Activated CD4-positive, alpha-beta memory T cell treated with anti-CD3 and anti-CD28 coated beads for 36 hours (primary cell): ENCODE data around the gene ZNF273. TPM values are rescaled to one million over a fixed set of nuclear protein-coding genes. Genes with fewer than 3 reads are reported as not detected.

Experiments
- CTCF ChIA-PET: fragments of 350-600 bp; sonication (Branson Sonifier 250); formaldehyde crosslinking; loops from one replicate; lab custom pipeline; 2021; ENCODE audit warnings: antibody characterized with exemption, inconsistent platforms; lab: Charles Lee
- POLR2A ChIA-PET: fragments of 350-600 bp; sonication (Branson Sonifier 250); formaldehyde crosslinking; loops from one replicate; lab custom pipeline; 2021; ENCODE audit warnings: antibody characterized with exemption; lab: Charles Lee
- DNase-seq: peaks from one replicate; pipeline ENCODE4 v3.0.0-alpha.2; 2020
- H3K27ac Mint-ChIP-seq: one replicate; pipeline ENCODE4 v1.8.0; 2021; ENCODE audit warnings: mixed read lengths
- H3K27me3 Mint-ChIP-seq: one replicate; pipeline ENCODE4 v1.8.0; 2021; ENCODE audit warnings: mixed read lengths
- H3K36me3 Mint-ChIP-seq: one replicate; pipeline ENCODE4 v1.8.0; 2021; ENCODE audit warnings: mixed read lengths
- H3K4me1 Mint-ChIP-seq: one replicate; pipeline ENCODE4 v1.8.0; 2021; ENCODE audit warnings: low read depth, mixed read lengths
- H3K4me3 Mint-ChIP-seq: one replicate; pipeline ENCODE4 v1.8.0; 2021; ENCODE audit warnings: mild to moderate bottlenecking, mixed read lengths
- H3K9me3 Mint-ChIP-seq: one replicate; pipeline ENCODE4 v1.8.0; 2021; ENCODE audit warnings: mixed read lengths
- intact Hi-C: fragments of 100-400 bp; cut with micrococcal nuclease; formaldehyde crosslinking; loops from one replicate; pipeline ENCODE4 v1.15.1; 2023
- total RNA-seq, 2 experiments: library from RNA; stranded (reverse); gene quantifications; one replicate each; pipeline ENCODE4 v1.2.3, GENCODE V29; 2021

The ZNF273 gene
- total RNA-seq, 2 experiments from 2014 or later: 9.6 to 10.9 TPM

DNA sequence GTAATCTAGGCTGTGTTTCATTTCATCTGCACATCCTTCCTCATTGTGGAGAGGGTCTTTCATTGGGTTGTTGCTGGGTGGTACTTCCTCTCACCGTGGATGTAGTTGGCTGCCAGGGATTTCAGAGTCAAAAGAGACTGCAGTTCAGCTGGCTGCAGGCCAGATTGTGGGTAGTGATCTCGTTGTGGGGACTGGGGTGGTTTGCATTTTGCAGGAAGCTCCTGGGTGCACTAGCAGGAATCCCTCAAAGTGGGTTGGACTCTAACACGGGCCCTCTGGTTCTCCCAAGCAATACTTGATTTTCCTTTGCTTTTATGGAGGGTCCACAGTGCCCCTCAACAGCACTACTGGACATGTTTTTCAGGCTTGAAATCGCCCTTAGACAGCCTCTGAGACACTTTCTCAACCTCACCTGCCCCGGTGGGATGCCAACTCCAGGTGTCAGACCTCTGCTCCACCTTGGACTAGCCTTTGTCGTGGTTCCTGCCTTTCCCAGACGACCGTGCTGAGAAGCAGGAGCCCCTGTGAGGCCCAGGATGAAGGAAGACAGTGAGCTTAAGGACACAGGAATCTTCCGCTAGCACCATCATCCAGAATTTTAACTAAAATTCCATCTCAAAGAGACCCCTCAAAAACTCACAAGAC, 23.9 kb upstream of the ZNF273 start:
- Mint-ChIP-seq H3K9me3 (no peaks in the 10 kb centered on the region), H3K4me1 (peaks cover 16% of the 10 kb centered on the region), H3K4me3 (no peak overlapping the region), H3K36me3 (no peaks in the 10 kb centered on the region), H3K27ac (no peak overlapping the region), H3K27me3 (peaks cover 37% of the 10 kb centered on the region)
- POLR2A ChIA-PET: no interaction called here
- DNase-seq: no peak
- intact Hi-C loops: no loop called here
- CTCF ChIA-PET: no interaction called here

DNA sequence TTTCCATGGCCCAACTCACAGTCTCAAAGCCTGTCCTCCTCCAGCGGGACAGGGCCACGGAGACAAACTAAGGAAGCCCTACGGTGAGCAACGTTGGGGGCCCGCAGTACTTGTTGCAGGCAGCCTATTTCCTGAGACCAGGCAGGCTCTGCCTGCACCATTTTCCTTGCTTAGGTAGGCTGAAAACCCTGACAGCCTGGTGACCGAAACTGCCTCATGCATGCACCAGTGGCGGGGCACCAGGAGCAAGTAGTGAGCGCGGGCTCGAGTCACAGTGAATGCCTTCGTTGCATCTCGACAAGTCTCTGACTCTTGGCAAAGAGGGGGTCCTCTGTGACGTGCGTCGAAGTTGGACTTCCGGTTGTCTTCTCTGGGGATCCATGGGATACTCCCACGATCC, 23.3 kb upstream of the ZNF273 start:
- DNase-seq: no peak
- H3K4me3 Mint-ChIP-seq: no peak overlapping the region
- H3K4me1 Mint-ChIP-seq: peaks cover 16% of the 10 kb centered on the region
- no peaks in the 10 kb centered on the region for H3K9me3 Mint-ChIP-seq
- intact Hi-C loops: loop anchor here (10.0 kb wide), 1 partner anchor 245 kb away; no protein-coding TSS in a partner anchor
- H3K36me3 Mint-ChIP-seq: no peaks in the 10 kb centered on the region
- CTCF ChIA-PET: no interaction called here
- H3K27ac Mint-ChIP-seq: no peak overlapping the region
- POLR2A ChIA-PET: no interaction called here
- H3K27me3 Mint-ChIP-seq: peaks cover 42% of the 10 kb centered on the region

DNA sequence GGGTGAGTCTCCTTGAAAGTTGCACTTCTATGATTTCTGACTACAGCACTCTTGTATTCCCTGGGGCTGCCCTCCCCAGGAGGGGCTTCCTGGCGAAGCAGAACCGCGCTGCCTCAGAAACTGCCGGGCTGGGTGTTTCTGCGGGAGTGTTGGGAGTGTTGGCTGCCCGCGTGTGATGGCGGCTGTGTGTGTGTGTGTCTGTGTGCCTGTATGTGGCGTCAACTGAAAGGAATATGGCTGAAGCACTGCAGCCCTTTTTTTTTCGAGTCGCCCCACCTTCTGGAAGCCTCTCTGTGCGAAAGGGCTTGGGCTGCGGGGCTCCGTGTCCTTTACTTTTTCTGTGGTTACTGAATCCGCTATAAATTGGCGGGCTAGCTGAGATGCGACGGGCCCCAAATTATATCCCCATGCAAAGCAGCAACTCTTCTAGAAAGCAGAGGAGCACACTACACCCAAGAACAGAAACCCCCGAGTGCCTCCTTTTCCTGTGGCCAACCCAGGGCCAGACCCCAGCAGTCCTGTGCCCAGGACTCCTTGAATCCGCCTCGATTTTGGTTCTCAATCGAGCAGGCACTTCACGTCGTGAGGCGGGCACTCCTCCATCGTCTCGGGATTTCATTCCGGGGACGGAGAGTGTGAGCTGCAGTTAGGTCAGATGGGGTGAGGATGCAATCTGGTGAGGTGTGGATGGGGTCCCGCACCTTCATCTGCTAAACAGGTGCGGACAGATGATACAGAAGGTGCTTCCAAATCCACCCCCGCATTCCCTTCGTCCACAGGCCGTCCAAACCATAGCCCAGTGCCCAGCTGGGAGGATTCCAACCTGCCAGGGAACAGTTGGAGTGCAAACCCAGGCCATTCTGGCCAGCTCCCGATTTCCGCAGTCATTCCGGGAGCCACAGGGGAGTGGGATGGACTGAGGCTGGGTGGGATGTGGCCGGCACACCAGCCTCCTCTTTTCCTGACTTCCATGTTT, 22.5 kb upstream of the ZNF273 start:
- CTCF ChIA-PET: no interaction called here
- no peak overlapping the region for H3K27ac Mint-ChIP-seq

DNA sequence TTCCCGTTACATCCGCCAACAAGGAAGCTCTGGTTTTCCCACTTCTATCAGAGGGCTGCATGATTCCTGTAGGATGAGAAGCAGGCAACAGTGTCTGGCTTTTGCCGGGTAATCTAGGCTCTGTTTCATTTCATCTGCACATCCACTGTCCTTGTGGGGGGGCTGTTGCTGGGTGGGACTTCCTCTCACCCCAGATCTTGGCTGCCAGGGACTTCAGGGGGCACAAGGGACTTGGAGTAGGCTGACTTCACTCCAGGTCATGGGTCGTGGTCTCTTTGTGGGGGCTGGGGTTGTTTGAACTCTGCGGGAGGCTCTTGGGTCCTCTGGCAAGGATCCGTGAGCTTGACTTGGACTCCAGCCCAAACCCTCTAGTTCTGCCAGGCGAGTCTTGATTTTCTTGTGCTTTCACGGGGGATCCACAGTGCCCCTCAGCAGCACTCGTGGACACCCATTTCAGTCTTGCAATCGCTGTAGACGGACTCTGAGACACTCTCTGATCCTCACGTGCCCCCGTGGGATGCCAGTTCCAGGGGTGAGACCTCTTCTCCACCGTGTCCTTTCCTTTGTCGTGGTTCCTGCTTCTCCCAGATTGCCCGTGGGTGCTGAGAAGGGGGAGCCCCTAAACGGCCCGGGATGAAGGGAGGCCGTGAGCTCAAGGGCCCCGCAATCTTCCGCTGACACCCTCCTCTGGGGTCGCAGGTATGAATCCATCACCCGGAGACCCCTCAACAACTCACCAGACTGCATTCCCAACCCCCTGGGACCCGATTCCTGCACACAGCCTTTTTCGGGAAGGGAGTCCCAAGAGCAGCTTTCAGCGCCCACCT, 21.4 kb upstream of the ZNF273 start:
- Mint-ChIP-seq H3K4me1 (peaks cover 16% of the 10 kb centered on the region), H3K27ac (no peak overlapping the region), H3K4me3 (no peak overlapping the region), H3K27me3 (peaks cover 52% of the 10 kb centered on the region), H3K9me3 (no peaks in the 10 kb centered on the region), H3K36me3 (no peaks in the 10 kb centered on the region)
- DNase-seq: no peak
- POLR2A ChIA-PET: no interaction called here
- CTCF ChIA-PET: no interaction called here
- intact Hi-C loops: loop anchor here (10.0 kb wide), 1 partner anchor 247 kb away; no protein-coding TSS in a partner anchor

More for the DNA sequence above, 22.5 kb upstream of the ZNF273 start:
- no peak for DNase-seq
- Mint-ChIP-seq H3K4me3 (no peak overlapping the region), H3K27me3 (peaks cover 48% of the 10 kb centered on the region), H3K9me3 (no peaks in the 10 kb centered on the region), H3K4me1 (peaks cover 16% of the 10 kb centered on the region), H3K36me3 (no peaks in the 10 kb centered on the region)
- POLR2A ChIA-PET: no interaction called here
- intact Hi-C loops: loop anchor here (10.0 kb wide), 1 partner anchor 246 kb away; no protein-coding TSS in a partner anchor

DNA sequence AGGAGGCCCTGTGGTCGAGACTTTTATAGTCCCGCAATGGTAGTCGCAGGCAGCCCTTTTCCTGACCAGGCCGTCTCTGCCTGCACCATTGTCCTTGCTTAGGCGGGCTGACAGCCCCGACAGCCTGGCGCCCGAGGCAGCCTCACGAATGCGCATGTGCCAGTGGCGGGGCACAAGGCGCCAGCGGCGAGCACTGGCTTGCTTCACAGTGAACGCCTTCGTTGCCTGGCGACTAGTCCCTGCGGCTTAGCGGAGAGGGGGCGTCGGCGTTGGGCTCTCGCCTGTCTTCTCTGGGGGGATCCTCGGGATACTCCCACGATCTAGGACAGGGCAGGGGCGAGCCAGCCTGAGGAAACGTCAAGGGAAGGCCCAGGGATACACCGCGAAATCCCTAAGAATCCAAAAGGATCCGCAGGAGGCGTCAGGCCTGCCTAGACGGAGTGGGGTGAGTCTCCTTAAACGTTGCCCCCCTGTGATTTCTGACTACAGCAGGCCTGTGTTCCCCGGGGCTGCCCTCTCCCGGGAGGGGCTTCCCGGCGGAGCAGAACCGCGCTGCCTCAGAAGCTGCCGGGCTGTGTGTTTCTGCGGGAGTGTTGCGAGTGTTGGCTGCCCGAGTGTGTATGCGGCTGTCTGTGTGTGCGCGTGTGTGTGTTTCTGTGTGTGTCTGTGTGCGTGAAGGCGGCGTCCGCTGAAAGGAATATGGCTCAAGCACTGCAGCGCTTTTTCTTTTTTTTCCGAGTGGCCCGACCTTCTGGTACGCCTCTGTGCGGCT, 20.5 kb upstream of the ZNF273 start:
- no peaks in the 10 kb centered on the region for H3K36me3 Mint-ChIP-seq
- ChIA-PET POLR2A (no interaction called here), CTCF (no interaction called here)
- H3K9me3 Mint-ChIP-seq: no peaks in the 10 kb centered on the region
- peak; percentile 36 for DNase-seq
- intact Hi-C loops: loop anchor here (10.0 kb wide), 1 partner anchor 248 kb away; no protein-coding TSS in a partner anchor
- H3K27ac Mint-ChIP-seq: no peak overlapping the region
- H3K4me1 Mint-ChIP-seq: peaks cover 10% of the 10 kb centered on the region
- H3K4me3 Mint-ChIP-seq: peak overlapping the region; percentile 50
- peaks cover 55% of the 10 kb centered on the region for H3K27me3 Mint-ChIP-seq

DNA sequence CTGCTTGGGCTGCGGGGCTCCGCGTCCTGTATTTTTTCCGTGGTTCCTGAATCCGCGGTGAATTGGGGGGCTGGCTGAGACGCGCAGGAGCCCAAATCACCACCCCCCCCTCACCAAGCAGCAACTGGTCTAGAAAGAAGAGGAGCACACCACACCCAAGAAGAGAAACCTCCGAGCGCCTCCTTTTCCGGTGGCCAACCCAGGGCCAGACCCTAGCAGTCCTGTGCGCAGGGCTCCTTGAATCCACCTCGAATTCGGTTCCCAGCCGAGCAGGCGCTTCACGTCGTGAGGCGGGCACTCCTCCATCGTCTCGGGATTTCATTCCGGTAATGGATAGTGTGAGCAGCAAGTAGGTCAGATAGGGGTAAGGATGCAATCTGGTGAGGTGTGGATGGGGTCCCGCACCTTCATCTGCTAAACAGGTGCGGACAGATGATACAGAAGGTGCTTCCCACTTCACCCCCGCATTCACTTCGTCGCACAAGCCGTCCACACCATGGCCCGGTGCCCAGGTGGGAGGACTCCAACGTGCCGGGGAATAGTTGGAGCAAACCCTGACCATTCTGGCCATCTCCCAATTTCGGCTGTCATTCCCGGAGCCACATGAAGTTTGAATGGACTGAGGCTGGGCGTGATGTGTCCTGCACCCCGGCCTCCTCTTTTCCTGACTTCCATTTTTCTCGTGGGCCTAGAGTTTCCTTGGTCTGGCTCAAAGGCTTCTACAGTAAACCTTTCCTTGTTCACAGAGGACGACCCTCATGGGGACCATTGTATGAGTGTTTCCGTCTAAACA, 19.8 kb upstream of the ZNF273 start:
- ChIA-PET CTCF (no interaction called here), POLR2A (no interaction called here)
- H3K4me3 Mint-ChIP-seq: peak overlapping the region; percentile 7
- intact Hi-C loops: loop anchor here (10.0 kb wide), 1 partner anchor 249 kb away; no protein-coding TSS in a partner anchor
- no peaks in the 10 kb centered on the region for H3K36me3 Mint-ChIP-seq
- H3K27ac Mint-ChIP-seq: no peak overlapping the region
- DNase-seq: peak; percentile 8
- no peaks in the 10 kb centered on the region for H3K9me3 Mint-ChIP-seq
- peaks cover 12% of the 10 kb centered on the region for H3K4me1 Mint-ChIP-seq
- H3K27me3 Mint-ChIP-seq: peaks cover 59% of the 10 kb centered on the region

DNA sequence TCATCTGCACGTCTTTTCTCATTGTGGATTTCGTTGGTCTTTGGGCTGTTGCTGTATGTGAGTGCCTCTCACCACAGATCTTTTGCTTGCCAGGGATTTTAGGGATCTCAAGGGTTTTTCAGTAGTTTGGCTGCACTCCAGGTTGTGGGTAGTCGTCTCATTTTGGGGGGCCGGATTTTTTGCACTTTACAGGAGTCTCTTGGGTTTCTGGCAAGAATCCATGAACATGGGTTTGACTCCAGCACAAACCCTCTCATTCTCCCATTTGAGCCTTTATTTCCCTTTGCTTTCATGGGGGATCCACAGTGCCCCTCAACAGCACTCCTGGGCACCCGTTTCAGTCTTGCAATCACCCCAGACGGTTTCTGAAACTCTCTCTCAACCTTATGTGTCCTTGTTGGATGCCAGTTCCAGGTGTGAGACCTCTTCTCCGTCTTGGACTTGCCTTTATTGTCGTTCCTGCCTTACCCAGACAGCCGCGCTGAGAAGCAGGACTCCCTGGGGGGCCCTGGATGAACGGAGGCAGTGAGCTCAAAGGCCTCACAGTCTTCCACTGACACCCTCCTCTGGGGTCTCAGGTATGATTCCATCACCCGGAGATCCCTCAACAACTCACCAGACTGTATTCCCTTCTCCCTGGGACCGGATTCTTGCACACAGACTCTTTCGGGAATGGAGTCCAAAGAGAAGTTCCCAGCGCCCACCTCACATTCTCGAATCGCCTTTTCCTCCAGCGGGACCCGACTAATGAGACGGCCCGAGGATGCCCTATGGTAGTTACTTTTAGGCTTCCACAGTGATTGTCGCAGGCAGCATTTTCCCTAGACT, 18.8 kb upstream of the ZNF273 start:
- no peaks in the 10 kb centered on the region for H3K9me3 Mint-ChIP-seq
- CTCF ChIA-PET: no interaction called here
- DNase-seq: no peak
- POLR2A ChIA-PET: no interaction called here
- peaks cover 17% of the 10 kb centered on the region for H3K4me1 Mint-ChIP-seq
- no peaks in the 10 kb centered on the region for H3K36me3 Mint-ChIP-seq
- peaks cover 64% of the 10 kb centered on the region for H3K27me3 Mint-ChIP-seq
- intact Hi-C loops: loop anchor here (10.0 kb wide), 1 partner anchor 249 kb away; no protein-coding TSS in a partner anchor
- H3K27ac Mint-ChIP-seq: no peak overlapping the region
- H3K4me3 Mint-ChIP-seq: no peak overlapping the region

DNA sequence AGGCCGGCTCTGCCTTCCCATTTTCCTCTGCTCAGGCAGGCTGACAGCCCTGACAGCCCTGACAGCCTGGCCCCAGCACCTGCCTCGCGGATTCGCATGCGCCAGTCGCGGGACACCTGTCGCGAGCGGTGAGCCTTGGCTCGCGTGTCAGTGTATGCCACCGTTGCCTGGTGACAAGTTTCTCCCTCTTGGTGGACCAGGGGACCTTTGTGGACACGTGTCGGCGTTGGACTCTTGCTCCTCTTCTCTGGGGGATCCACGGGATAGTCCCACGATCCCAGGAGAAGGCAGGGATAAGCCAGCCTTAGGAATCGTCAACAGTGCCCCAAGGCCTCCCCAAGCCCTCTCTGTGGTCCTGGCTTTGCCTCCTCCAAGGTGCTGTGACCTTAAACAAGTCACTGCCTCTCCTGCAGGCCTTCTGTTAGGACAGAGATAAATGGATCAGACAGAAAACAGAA, 18.1 kb upstream of the ZNF273 start:
- H3K27me3 Mint-ChIP-seq: peaks cover 67% of the 10 kb centered on the region
- peaks cover 17% of the 10 kb centered on the region for H3K4me1 Mint-ChIP-seq
- H3K36me3 Mint-ChIP-seq: no peaks in the 10 kb centered on the region
- intact Hi-C loops: loop anchor here (5.0 to 10.0 kb wide), 2 partner anchors 93 to 250 kb away; partner anchors contain the start of gene ZNF138
- H3K4me3 Mint-ChIP-seq: no peak overlapping the region
- CTCF ChIA-PET: no interaction called here
- no peak overlapping the region for H3K27ac Mint-ChIP-seq
- DNase-seq: no peak
- POLR2A ChIA-PET: no interaction called here
- H3K9me3 Mint-ChIP-seq: no peaks in the 10 kb centered on the region

DNA sequence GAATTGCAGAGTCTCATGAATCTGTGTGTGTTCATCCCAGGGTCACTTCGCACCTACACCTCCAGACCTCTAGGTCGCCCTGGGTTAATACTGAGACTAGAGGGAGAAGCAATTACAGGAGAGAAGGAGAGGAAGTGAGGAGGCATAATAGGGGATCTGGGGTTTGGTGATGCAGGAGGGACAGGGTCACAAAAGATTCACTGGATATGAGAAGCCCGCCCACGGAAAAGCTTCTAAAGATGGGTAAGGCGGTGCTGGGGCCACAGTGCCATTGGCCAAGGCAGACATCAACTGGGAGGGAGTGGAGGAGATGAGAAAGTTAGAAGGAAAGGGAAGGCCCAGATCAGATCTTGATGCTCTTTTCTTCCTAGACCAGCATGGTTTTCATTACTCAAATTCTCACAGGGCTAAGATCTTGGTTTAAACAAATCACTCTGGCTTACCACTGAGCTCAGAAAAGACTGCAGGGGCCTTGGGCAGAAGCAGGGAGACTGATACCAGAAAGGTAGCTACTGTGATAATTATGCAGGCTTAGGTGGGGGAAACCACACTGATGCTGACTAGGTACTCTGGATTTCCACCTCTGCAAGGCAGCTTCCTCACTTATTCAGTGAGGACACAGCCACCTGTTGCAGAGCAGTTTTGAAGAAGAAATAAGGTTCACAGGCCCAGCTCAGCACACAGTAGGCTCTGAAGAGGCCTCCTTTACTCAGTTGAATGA, 17.4 kb upstream of the ZNF273 start:
- CTCF ChIA-PET: interaction anchor here (0.8 kb wide), 1 partner anchor 17 kb away, joined by 3 read pairs; the partner anchor contains the start of gene ZNF273
- intact Hi-C loops: loop anchor here (5.0 to 10.0 kb wide), 2 partner anchors 93 to 251 kb away; partner anchors contain the start of gene ZNF138

More for the DNA sequence above, 17.4 kb upstream of the ZNF273 start:
- Mint-ChIP-seq H3K4me3 (no peak overlapping the region), H3K27ac (no peak overlapping the region), H3K4me1 (peaks cover 17% of the 10 kb centered on the region), H3K36me3 (no peaks in the 10 kb centered on the region), H3K9me3 (no peaks in the 10 kb centered on the region), H3K27me3 (peaks cover 69% of the 10 kb centered on the region)
- no peak for DNase-seq
- POLR2A ChIA-PET: no interaction called here
